Vagina (tissue), 2 donors: ENCODE results near the gene MACROD2. TPM values are rescaled to one million over a fixed set of nuclear protein-coding genes. Genes with fewer than 3 reads are reported as not detected.

Experiments used
- DNase-seq, 2 donors: peaks; one replicate each; pipeline ENCODE4 v3.0.0-alpha.2; 2017; ENCODE audit errors: extremely low spot score in 2 of 2
- H3K27ac ChIP-seq: fragments of 200-600 bp; sonication (generic); one replicate; pipeline ENCODE4 v1.5.1; 2019
- H3K27me3 ChIP-seq: fragments of 200-600 bp; sonication (generic); one replicate; pipeline ENCODE4 v1.5.1; 2019
- H3K36me3 ChIP-seq, 2 donors: fragments of 200-600 bp; sonication (generic); one replicate each; pipeline ENCODE4 v1.5.1; 2017 to 2019
- H3K4me1 ChIP-seq: fragments of 200-600 bp; sonication (generic); one replicate; pipeline ENCODE4 v1.5.1; 2019
- H3K4me3 ChIP-seq, 2 donors: fragments of 200-600 bp; sonication (generic); 1 replicate in 1 of 2; 2 replicates in 1 of 2; pipeline ENCODE4 v1.5.1; 2016 to 2019
- H3K9me3 ChIP-seq: fragments of 200-600 bp; sonication (generic); one replicate; pipeline ENCODE4 v1.5.1; 2019
- POLR2A ChIP-seq, 2 donors: fragments of 450-650 bp; IDR thresholded peaks; one replicate each; pipeline ENCODE4 v1.6.1; 2017; ENCODE audit warnings: antibody characterized with exemption in 2 of 2, mild to moderate bottlenecking in 2 of 2, moderate library complexity in 2 of 2
- POLR2AphosphoS5 ChIP-seq, 2 donors: sonication (generic); formaldehyde crosslinking; IDR thresholded peaks; one replicate each; pipeline ENCODE4 v1.9.0; 2017; ENCODE audit warnings: antibody characterized with exemption in 2 of 2, mild to moderate bottlenecking in 2 of 2, low read depth in 1 of 2; ENCODE audit not compliant: insufficient read depth in 1 of 2
- intact Hi-C: fragments of 100-400 bp; cut with DNase I; formaldehyde crosslinking; loops from one replicate; pipeline ENCODE4 v1.15.1; 2023
- total RNA-seq: library from RNA; depleted of rRNA; stranded (reverse); fragments of >200 nt; gene quantifications from one replicate; pipeline ENCODE4 v1.2.3, GENCODE V29; 2016
- TF ChIP-seq, protein P1 (sequence below), 3 experiments: fragments of 450-650 bp in 2 of 3; fragments of 200-600 bp in 1 of 3; sonication (generic) in 1 of 3; IDR thresholded peaks; one replicate each; pipeline ENCODE4 v1.5.1; 2017 to 2019; ENCODE audit warnings: antibody characterized with exemption in 3 of 3, mild to moderate bottlenecking in 2 of 3, moderate library complexity in 2 of 3

The MACROD2 gene
- total RNA-seq, 1 donor from 2014 or later: 12.5 TPM

DNA sequence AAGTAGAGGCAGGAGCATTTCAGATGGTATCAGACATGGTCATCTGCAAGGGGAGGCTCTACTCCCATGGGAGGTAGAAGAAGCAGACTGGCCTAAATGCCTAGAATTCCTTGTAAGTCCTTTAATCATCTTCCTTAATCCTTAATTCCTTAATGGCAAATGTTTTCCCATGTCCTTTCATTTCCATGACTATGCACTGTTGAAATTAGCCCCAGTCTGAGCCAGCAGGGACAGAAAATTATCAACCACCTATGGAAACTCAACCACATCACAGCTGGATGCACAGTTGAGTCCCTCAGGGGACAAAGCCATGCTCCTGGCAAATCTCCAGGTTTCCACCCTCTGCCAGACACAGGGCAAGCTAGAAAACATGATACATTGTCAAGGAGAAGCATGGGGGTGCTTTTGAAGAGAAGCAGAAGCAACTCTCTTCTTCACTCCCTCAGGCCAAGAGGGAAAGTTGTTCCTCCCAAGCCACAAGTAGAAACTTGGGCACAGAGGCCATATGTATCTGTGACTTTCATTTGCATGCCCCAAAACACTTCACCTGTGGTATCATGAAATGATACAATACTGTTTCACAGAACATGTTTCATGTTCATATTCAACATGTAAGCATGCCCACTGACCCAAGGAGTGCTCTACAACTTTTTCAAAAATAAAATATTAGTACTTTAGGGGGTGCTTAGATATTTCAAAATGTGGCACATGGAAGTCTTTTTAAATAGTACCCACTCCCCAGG lies 1894.4 kb downstream of the MACROD2 start:
- Histone ChIP-seq H3K27ac (no peak overlapping the region), H3K9me3 (no peaks in the 10 kb centered on the region), H3K4me1 (no peaks in the 10 kb centered on the region), H3K4me3 (no peak overlapping the region), H3K27me3 (no peaks in the 10 kb centered on the region), H3K36me3 (no peaks in the 10 kb centered on the region)
- intact Hi-C loops: no loop called here
- TF ChIP-seq POLR2A (IDR thresholded peaks at IDR 0.05): no peak
- TF ChIP-seq POLR2AphosphoS5 (IDR thresholded peaks at IDR 0.05; ENCODE audit: insufficient read depth in 1 of 2, low read depth in 1 of 2): no peak
- TF ChIP-seq, protein P1, sequence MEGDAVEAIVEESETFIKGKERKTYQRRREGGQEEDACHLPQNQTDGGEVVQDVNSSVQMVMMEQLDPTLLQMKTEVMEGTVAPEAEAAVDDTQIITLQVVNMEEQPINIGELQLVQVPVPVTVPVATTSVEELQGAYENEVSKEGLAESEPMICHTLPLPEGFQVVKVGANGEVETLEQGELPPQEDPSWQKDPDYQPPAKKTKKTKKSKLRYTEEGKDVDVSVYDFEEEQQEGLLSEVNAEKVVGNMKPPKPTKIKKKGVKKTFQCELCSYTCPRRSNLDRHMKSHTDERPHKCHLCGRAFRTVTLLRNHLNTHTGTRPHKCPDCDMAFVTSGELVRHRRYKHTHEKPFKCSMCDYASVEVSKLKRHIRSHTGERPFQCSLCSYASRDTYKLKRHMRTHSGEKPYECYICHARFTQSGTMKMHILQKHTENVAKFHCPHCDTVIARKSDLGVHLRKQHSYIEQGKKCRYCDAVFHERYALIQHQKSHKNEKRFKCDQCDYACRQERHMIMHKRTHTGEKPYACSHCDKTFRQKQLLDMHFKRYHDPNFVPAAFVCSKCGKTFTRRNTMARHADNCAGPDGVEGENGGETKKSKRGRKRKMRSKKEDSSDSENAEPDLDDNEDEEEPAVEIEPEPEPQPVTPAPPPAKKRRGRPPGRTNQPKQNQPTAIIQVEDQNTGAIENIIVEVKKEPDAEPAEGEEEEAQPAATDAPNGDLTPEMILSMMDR (IDR thresholded peaks at IDR 0.05): no peak
- DNase-seq: no peak

DNA sequence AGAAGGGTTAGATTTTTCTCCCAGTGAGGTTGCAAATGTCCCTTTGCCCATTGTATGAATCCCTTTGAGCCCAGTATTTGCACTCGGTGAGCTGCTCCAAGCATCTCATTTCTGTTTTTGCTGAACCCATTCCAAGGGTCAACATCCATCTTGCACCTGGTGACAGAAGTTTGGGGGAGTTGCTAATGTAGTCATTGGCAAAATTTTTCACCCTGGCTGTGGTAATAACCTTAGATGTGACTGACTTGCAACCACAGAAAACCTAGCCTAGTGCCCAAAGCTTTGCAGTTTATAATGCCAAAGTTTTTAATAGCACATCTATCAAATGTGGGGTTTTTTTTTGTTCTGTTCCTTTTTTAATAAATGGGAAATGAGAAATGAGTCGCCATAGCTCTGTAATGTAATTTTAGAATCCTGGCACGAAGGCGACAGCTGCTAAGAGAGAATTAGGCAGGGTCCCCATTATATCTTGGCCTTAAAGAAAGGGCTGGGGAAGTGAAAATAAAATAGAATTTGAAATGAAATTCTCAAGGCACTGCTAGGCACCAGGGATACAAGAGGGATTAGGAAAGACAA lies 1895.2 kb downstream of the MACROD2 start:
- no peak overlapping the region for H3K27ac ChIP-seq
- DNase-seq: no peak
- no peaks in the 10 kb centered on the region for H3K4me1 ChIP-seq
- intact Hi-C loops: no loop called here
- H3K27me3 ChIP-seq: no peaks in the 10 kb centered on the region
- no peaks in the 10 kb centered on the region for H3K36me3 ChIP-seq
- H3K4me3 ChIP-seq: no peak overlapping the region
- no peaks in the 10 kb centered on the region for H3K9me3 ChIP-seq
- TF ChIP-seq, protein P1 (IDR thresholded peaks at IDR 0.05): no peak
- TF ChIP-seq POLR2A (IDR thresholded peaks at IDR 0.05) (no peak), POLR2AphosphoS5 (IDR thresholded peaks at IDR 0.05; ENCODE audit: insufficient read depth in 1 of 2, low read depth in 1 of 2) (no peak)

DNA sequence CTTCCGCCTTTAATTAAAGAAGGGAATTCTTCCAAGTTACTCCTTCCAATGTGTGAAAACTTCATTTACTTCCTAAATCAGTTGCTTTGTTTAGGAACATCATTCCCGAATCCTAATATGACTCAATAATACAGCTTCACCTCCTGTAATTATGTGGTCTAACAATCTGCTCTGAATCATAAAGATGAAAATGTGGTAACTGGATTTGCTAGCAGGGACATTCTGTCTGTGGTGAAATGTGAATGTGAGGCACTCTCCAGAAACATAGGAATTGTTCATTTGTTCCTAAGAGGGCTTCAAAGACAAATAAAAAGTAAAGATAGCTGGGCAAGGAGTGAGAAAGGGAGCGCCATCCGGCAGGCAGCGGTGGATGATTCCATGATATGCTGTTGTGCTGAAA lies 1899.8 kb downstream of the MACROD2 start:
- intact Hi-C loops: no loop called here
- no peak for DNase-seq
- no peaks in the 10 kb centered on the region for H3K4me1 ChIP-seq
- H3K27me3 ChIP-seq: no peaks in the 10 kb centered on the region
- no peak overlapping the region for H3K4me3 ChIP-seq
- no peak overlapping the region for H3K27ac ChIP-seq
- H3K36me3 ChIP-seq: no peaks in the 10 kb centered on the region
- TF ChIP-seq POLR2AphosphoS5 (IDR thresholded peaks at IDR 0.05; ENCODE audit: insufficient read depth in 1 of 2, low read depth in 1 of 2): no peak
- no peaks in the 10 kb centered on the region for H3K9me3 ChIP-seq

DNA sequence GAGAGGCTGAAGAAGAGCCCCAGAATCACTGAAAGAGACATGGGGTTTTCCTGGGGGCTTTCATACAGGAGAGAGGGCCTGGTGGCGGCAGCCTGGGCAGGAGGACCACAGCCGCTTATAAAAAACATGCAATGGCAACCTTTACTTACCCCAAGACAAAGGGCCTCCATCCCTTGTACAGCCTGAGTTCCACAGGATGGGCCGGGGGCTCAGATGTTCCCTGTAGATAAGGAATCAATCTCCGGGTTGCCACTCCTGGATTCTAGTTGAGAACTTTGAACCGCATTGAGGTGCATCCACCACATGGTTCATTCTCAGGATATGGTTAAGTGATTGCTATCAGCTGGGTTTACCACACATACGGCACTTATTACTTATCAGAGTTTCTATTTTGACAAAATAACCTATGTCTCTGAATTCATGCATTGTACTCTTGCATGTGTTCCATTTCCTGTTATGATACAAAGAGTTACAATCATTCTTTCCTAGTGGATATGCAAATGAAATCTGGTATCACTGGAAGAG lies 1900.3 kb downstream of the MACROD2 start:
- TF ChIP-seq POLR2AphosphoS5 (IDR thresholded peaks at IDR 0.05; ENCODE audit: insufficient read depth in 1 of 2, low read depth in 1 of 2): no peak
- TF ChIP-seq POLR2A (IDR thresholded peaks at IDR 0.05): no peak
- TF ChIP-seq, protein P1 (IDR thresholded peaks at IDR 0.05): no peak
- no peaks in the 10 kb centered on the region for H3K9me3 ChIP-seq
- intact Hi-C loops: no loop called here
- H3K4me1 ChIP-seq: no peaks in the 10 kb centered on the region
- no peak for DNase-seq
- no peak overlapping the region for H3K4me3 ChIP-seq
- no peaks in the 10 kb centered on the region for H3K36me3 ChIP-seq
- no peaks in the 10 kb centered on the region for H3K27me3 ChIP-seq
- H3K27ac ChIP-seq: no peak overlapping the region

DNA sequence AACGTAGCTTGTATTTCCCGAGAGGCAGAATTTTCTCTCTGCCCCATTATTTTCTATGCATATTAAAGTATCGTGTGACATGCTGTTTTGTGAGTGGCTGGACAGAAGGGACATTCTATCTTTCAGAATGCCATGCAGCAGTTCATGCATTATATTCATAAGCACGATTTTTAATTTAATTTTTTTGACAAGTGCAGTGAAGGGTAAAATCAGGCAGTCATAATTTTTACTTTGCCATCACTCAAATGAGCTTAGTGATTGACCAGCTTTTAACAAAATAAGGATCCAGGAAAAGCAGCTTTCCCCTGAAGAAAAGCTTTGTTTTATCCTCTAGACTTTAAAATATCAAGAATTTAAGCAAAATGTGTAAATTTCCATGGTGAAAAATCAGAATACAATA lies 1904.7 kb downstream of the MACROD2 start:
- no peak overlapping the region for H3K27ac ChIP-seq
- no peaks in the 10 kb centered on the region for H3K9me3 ChIP-seq
- H3K36me3 ChIP-seq: no peaks in the 10 kb centered on the region
- DNase-seq: no peak
- TF ChIP-seq POLR2AphosphoS5 (IDR thresholded peaks at IDR 0.05; ENCODE audit: insufficient read depth in 1 of 2, low read depth in 1 of 2): no peak
- TF ChIP-seq POLR2A (IDR thresholded peaks at IDR 0.05): no peak
- TF ChIP-seq, protein P1 (IDR thresholded peaks at IDR 0.05): no peak
- H3K4me3 ChIP-seq: no peak overlapping the region
- H3K4me1 ChIP-seq: no peaks in the 10 kb centered on the region
- intact Hi-C loops: no loop called here
- H3K27me3 ChIP-seq: no peaks in the 10 kb centered on the region
